RWPE1 (cell line): ENCODE data around the gene ADAMTS19.

ENCODE experiments used
- CTCF ChIA-PET: fragments of 350-600 bp; sonication (Branson Sonifier 250); formaldehyde crosslinking; extraction: SDS; loops from one replicate; lab custom pipeline; 2021; lab: Yijun Ruan, JAX
- POLR2A ChIA-PET: fragments of 400-600 bp; formaldehyde crosslinking; extraction: SDS; loops from one replicate; lab custom pipeline; 2020; ENCODE audit warnings: antibody characterized with exemption; ENCODE audit not compliant: low non-redundant PET; lab: Yijun Ruan, JAX
- DNase-seq: peaks from one replicate; pipeline ENCODE4 v3.0.0; 2012; ENCODE audit warnings: low spot score
- H3K27ac ChIP-seq: fragments of 450-650 bp; 2 replicates; pipeline ENCODE4 v1.5.1; 2017
- CTCF ChIP-seq: fragments of 450-650 bp; conservative IDR thresholded peaks from 2 replicates; pipeline ENCODE4 v1.5.1; 2017; ENCODE audit warnings: low read depth, mild to moderate bottlenecking

Gene ADAMTS19, protein sequence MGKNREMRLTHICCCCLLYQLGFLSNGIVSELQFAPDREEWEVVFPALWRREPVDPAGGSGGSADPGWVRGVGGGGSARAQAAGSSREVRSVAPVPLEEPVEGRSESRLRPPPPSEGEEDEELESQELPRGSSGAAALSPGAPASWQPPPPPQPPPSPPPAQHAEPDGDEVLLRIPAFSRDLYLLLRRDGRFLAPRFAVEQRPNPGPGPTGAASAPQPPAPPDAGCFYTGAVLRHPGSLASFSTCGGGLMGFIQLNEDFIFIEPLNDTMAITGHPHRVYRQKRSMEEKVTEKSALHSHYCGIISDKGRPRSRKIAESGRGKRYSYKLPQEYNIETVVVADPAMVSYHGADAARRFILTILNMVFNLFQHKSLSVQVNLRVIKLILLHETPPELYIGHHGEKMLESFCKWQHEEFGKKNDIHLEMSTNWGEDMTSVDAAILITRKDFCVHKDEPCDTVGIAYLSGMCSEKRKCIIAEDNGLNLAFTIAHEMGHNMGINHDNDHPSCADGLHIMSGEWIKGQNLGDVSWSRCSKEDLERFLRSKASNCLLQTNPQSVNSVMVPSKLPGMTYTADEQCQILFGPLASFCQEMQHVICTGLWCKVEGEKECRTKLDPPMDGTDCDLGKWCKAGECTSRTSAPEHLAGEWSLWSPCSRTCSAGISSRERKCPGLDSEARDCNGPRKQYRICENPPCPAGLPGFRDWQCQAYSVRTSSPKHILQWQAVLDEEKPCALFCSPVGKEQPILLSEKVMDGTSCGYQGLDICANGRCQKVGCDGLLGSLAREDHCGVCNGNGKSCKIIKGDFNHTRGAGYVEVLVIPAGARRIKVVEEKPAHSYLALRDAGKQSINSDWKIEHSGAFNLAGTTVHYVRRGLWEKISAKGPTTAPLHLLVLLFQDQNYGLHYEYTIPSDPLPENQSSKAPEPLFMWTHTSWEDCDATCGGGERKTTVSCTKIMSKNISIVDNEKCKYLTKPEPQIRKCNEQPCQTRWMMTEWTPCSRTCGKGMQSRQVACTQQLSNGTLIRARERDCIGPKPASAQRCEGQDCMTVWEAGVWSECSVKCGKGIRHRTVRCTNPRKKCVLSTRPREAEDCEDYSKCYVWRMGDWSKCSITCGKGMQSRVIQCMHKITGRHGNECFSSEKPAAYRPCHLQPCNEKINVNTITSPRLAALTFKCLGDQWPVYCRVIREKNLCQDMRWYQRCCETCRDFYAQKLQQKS

DNA sequence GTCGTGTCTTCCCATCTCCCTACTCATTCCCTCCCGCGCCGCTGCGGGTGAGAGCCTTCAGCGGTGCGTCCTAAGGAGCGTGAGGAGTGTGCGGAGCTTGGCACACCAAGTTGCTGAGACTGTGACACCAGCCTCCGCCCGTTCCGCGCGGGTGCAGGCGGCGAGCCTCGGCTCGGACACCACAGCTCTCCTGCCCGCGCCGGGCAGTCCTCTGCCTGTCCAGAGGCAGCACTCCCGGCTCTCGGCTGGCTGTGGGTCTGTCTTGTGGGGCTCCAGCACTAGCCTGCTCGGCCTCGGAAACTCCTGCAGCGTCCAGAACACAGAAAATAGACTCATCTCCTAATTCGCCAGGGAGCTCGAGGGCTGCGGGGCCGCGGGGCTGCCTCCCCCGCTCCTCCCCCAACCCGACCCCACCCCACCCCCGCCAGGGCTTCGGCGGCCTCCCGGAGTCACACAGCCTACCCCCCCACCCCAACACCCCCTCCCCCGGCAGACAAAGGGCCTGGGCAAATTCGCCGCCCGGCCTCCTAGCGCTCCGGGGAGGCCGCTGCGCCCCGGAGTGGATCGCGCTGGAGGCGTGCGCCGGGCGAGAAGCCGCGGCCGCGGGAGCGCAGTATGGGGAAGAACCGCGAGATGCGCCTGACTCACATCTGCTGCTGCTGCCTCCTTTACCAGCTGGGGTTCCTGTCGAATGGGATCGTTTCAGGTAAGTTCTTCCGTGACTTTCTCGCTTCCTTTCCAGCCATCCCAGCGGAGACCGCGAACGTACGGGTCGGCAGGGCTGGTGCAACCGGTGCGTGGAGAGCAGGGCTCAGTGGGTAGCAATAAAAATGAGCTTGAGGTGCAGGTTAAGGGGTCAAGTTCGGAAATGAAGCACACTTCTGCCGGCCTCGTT, at the start of gene ADAMTS19:
Gene ADAMTS19, plus strand, starts transcription at position 522 of the 895 bp plus-strand sequence. Its CDS starts 94 bp downstream, at position 616.
- ChIA-PET POLR2A (no interaction called here), CTCF (interaction anchor here (0.5 to 0.7 kb wide), 4 partner anchors 11 to 1991 kb away, joined by 3 to 4 read pairs (median 3); no protein-coding TSS in a partner anchor)
- TF ChIP-seq CTCF, result no peak
- peak; percentile 66 for DNase-seq
- no peak within 1 kb of the TSS for H3K27ac ChIP-seq

DNA sequence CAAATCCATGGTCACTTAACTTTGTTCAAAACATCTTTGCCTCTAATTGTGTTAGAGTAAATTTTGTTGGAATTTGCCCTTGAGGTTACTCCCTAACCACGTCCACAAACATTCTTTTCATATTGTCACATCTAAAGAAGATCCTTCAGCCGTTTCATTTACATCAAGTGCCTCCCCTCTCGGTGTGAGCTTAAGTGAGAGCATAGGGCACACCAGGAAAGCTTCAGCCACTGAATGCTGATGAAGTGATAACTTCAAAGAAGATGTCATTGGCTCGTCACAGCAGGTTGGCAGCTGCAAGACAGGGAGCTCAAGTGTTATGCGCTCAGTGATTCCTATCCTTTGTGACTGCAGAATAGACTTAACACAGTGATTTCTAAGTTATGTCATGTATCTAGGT, 49.6 kb upstream of the ADAMTS19 start:
- ChIA-PET CTCF (interaction anchor here (0.6 kb wide), 1 partner anchor 44 kb away, joined by 3 read pairs; no protein-coding TSS in a partner anchor), POLR2A (no interaction called here)
- no peak for TF ChIP-seq CTCF
- no peak overlapping the region for H3K27ac ChIP-seq
- no peak for DNase-seq

DNA sequence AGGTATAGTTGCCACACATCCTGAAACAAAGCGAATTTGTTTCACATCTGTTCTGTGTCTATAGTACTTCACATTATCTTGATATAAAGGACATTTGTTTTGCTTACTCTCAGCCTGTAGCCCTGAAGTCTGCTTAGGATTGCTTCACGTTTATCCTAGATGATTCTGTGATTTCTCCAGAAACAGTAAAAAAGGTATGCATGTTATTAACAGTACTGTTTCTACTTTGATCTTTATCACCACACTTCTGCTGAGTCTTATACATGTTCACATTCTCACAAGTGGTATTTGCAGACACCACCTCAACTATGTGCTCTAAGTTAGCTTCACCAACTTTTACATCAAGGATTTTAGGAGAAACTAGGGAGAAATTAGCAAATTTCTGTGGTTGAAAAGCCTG, 47.4 kb upstream of the ADAMTS19 start:
- ChIA-PET POLR2A (no interaction called here), CTCF (no interaction called here)
- TF ChIP-seq CTCF, result no peak
- no peak overlapping the region for H3K27ac ChIP-seq
- DNase-seq, result no peak

DNA sequence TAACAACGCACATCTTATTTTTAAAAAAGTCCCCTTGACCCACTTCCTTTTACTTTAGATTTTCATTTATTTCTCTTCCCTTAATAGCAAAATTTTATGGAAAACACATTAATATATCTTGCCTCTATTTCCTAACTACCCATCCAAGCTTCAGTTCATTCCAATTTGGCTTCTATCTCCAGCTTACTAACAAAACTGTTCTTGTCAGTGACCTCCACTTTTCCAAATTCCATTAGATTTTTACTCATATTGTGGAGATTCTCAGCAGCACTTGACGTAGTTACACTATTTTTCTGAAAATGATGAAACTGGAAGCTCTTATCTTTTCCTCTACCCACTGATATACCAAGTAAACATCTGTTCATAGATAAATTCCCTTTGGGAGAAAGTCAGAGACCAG, 46.5 kb upstream of the ADAMTS19 start:
- CTCF ChIA-PET, result interaction anchor here (0.6 kb wide), 1 partner anchor 416 kb away, joined by 3 read pairs; no protein-coding TSS in a partner anchor
- no peak for DNase-seq
- H3K27ac ChIP-seq, result no peak overlapping the region
- TF ChIP-seq CTCF, result no peak
- POLR2A ChIA-PET, result no interaction called here

DNA sequence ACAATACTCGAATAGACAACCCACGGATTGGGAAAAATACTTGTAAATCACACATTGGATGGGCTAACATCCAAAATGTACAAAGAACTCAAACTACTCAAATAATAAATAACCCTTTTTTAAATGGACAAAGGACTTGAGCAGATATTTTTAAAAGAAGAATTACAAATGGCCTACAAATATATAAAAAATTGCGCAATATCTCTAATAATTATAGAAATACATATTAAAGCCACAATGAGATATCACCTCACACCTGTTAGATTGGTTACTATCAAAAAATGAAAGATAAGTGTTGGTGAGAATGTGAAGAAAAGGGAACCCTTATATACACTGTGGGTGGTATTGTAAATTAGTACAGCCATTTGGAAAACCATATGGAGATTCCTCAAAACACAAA, 40.8 kb upstream of the ADAMTS19 start:
- no peak for TF ChIP-seq CTCF
- H3K27ac ChIP-seq, result no peak overlapping the region
- CTCF ChIA-PET, result no interaction called here
- POLR2A ChIA-PET, result no interaction called here
- no peak for DNase-seq
